GM10248 (cell line): ENCODE data around the gene SIRT5.

Experiments used
- CTCF ChIA-PET: fragments of 300-600 bp; sonication (Branson Sonifier 250); formaldehyde crosslinking; extraction: SDS; loops from one replicate; lab custom pipeline; 2021; ENCODE audit warnings: antibody characterized with exemption; lab: Yijun Ruan, JAX
- POLR2A ChIA-PET: fragments of 350-650 bp; sonication (Branson Sonifier 250); formaldehyde crosslinking; extraction: SDS; loops from one replicate; lab custom pipeline; 2020; ENCODE audit warnings: antibody characterized with exemption; lab: Yijun Ruan, JAX
- DNase-seq: peaks from one replicate; pipeline ENCODE4 v3.0.0; 2012; ENCODE audit errors: extremely low spot score
- TF ChIP-seq, protein P1 (sequence below): IDR thresholded peaks from 2 replicates; pipeline ENCODE4 v1.5.1; 2012; ENCODE audit warnings: mild to moderate bottlenecking, low read depth; ENCODE audit errors: extremely low read depth, missing control alignments, control extremely low read depth

Gene SIRT5

GRCh38 chr6:13586603-13587542, 12.5 kb downstream of the SIRT5 start:
- CTCF ChIA-PET = interaction anchor here (1.1 to 2.7 kb wide), 3 partner anchors 8 to 29 kb away, joined by 3 to 19 read pairs (median 4); partner anchors contain the start of gene SIRT5
- TF ChIP-seq, protein P1, sequence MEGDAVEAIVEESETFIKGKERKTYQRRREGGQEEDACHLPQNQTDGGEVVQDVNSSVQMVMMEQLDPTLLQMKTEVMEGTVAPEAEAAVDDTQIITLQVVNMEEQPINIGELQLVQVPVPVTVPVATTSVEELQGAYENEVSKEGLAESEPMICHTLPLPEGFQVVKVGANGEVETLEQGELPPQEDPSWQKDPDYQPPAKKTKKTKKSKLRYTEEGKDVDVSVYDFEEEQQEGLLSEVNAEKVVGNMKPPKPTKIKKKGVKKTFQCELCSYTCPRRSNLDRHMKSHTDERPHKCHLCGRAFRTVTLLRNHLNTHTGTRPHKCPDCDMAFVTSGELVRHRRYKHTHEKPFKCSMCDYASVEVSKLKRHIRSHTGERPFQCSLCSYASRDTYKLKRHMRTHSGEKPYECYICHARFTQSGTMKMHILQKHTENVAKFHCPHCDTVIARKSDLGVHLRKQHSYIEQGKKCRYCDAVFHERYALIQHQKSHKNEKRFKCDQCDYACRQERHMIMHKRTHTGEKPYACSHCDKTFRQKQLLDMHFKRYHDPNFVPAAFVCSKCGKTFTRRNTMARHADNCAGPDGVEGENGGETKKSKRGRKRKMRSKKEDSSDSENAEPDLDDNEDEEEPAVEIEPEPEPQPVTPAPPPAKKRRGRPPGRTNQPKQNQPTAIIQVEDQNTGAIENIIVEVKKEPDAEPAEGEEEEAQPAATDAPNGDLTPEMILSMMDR = no peak
- no peak for DNase-seq
- POLR2A ChIA-PET = no interaction called here

DNA sequence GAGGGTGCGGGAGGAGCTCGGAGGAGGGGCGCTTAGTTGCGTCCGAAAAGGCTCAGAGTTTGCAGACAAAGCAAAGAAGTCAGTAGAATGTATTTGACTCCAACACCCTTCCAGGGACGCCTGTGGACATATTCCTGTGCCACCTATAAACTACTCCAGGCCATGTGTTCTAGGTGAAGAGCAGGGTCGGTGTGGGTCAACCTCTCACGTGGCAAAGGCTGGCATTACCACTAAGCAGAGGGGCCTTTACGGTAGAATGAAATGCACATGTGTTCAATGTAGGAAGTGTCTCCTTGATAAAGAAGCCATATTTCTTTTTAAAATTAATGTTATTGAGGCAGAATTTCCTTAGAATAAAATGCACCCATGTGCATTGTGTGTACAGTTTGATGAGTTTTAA, 15.4 kb downstream of the SIRT5 start:
- CTCF ChIA-PET = interaction anchor here (0.9 to 1.9 kb wide), 2 partner anchors 15 to 20 kb away, joined by 3 to 7 read pairs; partner anchors contain the start of gene SIRT5
- POLR2A ChIA-PET = no interaction called here

GRCh38 chr6:13590574-13591153, 16.3 kb downstream of the SIRT5 start:
- DNase-seq = no peak
- CTCF ChIA-PET = interaction anchor here (0.9 to 5.3 kb wide), 4 partner anchors 15 to 42 kb away, joined by 3 to 45 read pairs (median 3); partner anchors contain the start of gene SIRT5
- TF ChIP-seq, protein P1 = no peak
- POLR2A ChIA-PET = no interaction called here

More for the DNA sequence above, 15.4 kb downstream of the SIRT5 start:
- TF ChIP-seq, protein P1 = no peak
- no peak for DNase-seq

DNA sequence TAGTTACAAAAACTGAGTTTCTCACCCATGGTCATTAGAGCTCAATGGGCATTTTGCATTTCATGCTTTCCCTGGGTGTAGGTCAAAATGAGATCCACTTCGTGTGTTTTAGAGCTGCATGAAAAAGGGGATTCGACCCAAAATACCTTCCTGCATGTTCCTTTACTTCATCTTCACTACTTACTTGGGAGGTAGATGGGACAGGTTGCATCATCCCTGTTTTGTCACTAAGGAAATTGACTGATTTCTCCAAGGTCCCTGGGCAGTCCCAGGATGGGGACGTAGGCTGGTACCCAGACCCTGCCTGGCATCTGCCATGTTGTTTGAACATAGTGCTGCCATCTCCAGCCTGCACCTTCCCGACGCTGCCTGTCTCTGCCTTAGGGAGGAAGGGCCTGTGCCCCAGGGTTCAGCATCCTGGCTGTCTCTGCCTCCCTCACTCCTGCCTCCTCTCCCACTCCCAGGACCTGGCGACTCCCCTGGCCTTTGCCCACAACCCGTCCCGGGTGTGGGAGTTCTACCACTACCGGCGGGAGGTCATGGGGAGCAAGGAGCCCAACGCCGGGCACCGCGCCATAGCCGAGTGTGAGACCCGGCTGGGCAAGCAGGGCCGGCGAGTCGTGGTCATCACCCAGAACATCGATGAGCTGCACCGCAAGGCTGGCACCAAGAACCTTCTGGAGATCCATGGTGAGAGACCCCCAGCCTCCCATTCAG, 17.0 kb downstream of the SIRT5 start:
- no peak for DNase-seq
- TF ChIP-seq, protein P1 = no peak
- ChIA-PET POLR2A (no interaction called here), CTCF (interaction anchor here (0.9 to 5.3 kb wide), 4 partner anchors 9 to 42 kb away, joined by 3 to 45 read pairs (median 4); partner anchors contain the start of gene SIRT5)

DNA sequence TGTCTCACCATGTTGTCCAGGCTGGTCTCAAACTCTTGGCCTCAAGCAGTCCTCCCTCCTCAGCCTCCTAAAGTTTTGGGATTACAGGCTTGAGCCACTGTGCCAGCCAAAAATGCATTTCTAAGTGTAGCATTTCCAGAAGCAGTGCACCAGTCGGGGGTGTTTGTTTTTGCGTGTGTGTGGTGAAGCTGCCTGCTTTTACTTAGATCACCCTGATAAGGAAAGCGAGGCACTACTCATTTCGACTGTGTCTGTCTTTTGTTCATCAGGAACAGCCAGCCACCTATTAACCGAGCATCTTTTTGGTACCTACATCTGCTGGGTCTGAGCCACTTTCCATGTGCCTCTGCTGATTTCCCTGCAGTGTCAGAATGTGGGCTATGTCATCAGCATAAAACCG, 18.7 kb downstream of the SIRT5 start:
- ChIA-PET CTCF (interaction anchor here (1.8 to 5.3 kb wide), 3 partner anchors 17 to 22 kb away, joined by 7 to 45 read pairs (median 8); partner anchors contain the start of genes NOL7 and SIRT5), POLR2A (no interaction called here)
- TF ChIP-seq, protein P1 = no peak
- no peak for DNase-seq
